ENCODE measurements around the gene CHP1. TPM values are rescaled to one million over a fixed set of nuclear protein-coding genes. Genes with fewer than 3 reads are reported as not detected.
"Not testable (repeated sequence)": the region's sequence is repeated elsewhere in the genome, so short reads cannot be mapped to it uniquely, and the experiment has no call there.

The CHP1 gene
- total RNA-seq, 6 experiments from 2014 or later = 137 to 270 (median 205) TPM

- ATAC-seq = no peak
- intact Hi-C loops (cut with DNase I) = no loop called here
- peaks cover 0 to 33% (median 6%) of the 10 kb centered on the region in 4 donors for H3K4me1 ChIP-seq
Measured at GRCh38 chr15:41235929-41236328, 4.9 kb downstream of the CHP1 start.

GRCh38 chr15:41238100-41238499 lies 7.0 kb downstream of the CHP1 start:
- ATAC-seq (peak in 1 of 4 donors; percentile 38), DNase-seq (no peak)
- no peak for TF ChIP-seq POLR2A (IDR thresholded peaks at IDR 0.05)
- TF ChIP-seq CTCF (IDR thresholded peaks at IDR 0.05) = no peak
- no peaks in the 10 kb centered on the region for H3K9me3 ChIP-seq
- H3K36me3 ChIP-seq = no peaks in the 10 kb centered on the region
- H3K27ac ChIP-seq = no peak overlapping the region
- H3K4me3 ChIP-seq = no peak overlapping the region
- no peaks in the 10 kb centered on the region for H3K27me3 ChIP-seq
- intact Hi-C loops (cut with DNase I) = no loop called here
- peaks cover 0 to 37% (median 13%) of the 10 kb centered on the region in 4 donors for H3K4me1 ChIP-seq
- WGBS (ENCODE audit: insufficient coverage, low coverage, low lambda C conversion rate, missing lambda C conversion rate) = 54% methylated on average over 5 of the region's 5 CpGs

More at GRCh38 chr15:41235929-41236328, 4.9 kb downstream of the CHP1 start:
- Histone ChIP-seq H3K36me3 (no peaks in the 10 kb centered on the region), H3K27me3 (no peaks in the 10 kb centered on the region), H3K27ac (no peak overlapping the region), H3K4me3 (no peak overlapping the region), H3K9me3 (no peaks in the 10 kb centered on the region)
- TF ChIP-seq POLR2A (IDR thresholded peaks at IDR 0.05) = no peak
- TF ChIP-seq CTCF (IDR thresholded peaks at IDR 0.05) = no peak
- no peak for DNase-seq

GRCh38 chr15:41241221-41241964 lies 10.3 kb downstream of the CHP1 start:
- ATAC-seq = peak; percentile 78 to 92 (median 84)
- H3K27ac ChIP-seq = peak overlapping the region in 2 of 3 donors; percentile 40 to 76
- peaks cover 0 to 26% (median 11%) of the 10 kb centered on the region in 4 donors for H3K4me1 ChIP-seq
- WGBS (ENCODE audit: insufficient coverage, low coverage, low lambda C conversion rate, missing lambda C conversion rate) = 43% methylated on average over 5 of the region's 6 CpGs
- H3K27me3 ChIP-seq = no peaks in the 10 kb centered on the region
- DNase-seq = peak in 1 of 3 donors; percentile 60
- peaks cover 0 to 28% (median 6%) of the 10 kb centered on the region in 4 donors for H3K36me3 ChIP-seq
- intact Hi-C loops (cut with DNase I) = no loop called here
- TF ChIP-seq CTCF (IDR thresholded peaks at IDR 0.05) (no peak), POLR2A (IDR thresholded peaks at IDR 0.05) (no peak)
- H3K9me3 ChIP-seq = no peaks in the 10 kb centered on the region
- no peak overlapping the region for H3K4me3 ChIP-seq

GRCh38 chr15:41250745-41251144 lies 19.7 kb downstream of the CHP1 start:
- H3K36me3 ChIP-seq = peaks cover 0 to 31% (median 6%) of the 10 kb centered on the region in 4 donors
- H3K4me1 ChIP-seq = peaks cover 0 to 23% (median 11%) of the 10 kb centered on the region in 4 donors
- ATAC-seq; intact Hi-C loops (cut with DNase I); H3K27ac ChIP-seq; H3K4me3 ChIP-seq; H3K9me3 ChIP-seq; DNase-seq; H3K27me3 ChIP-seq: not testable (repeated sequence)
- 96% methylated on average over 8 of the region's 8 CpGs for WGBS (ENCODE audit: insufficient coverage, low coverage, low lambda C conversion rate, missing lambda C conversion rate)

GRCh38 chr15:41251411-41251810 lies 20.3 kb downstream of the CHP1 start:
- no peak overlapping the region for H3K27ac ChIP-seq

More at GRCh38 chr15:41251411-41251810, 20.3 kb downstream of the CHP1 start:
- Histone ChIP-seq H3K36me3 (peaks cover 0 to 25% (median 6%) of the 10 kb centered on the region in 4 donors), H3K4me3 (no peak overlapping the region), H3K9me3 (no peaks in the 10 kb centered on the region), H3K4me1 (peaks cover 0 to 28% (median 14%) of the 10 kb centered on the region in 4 donors), H3K27me3 (no peaks in the 10 kb centered on the region)
- 100% methylated on average over 4 of the region's 5 CpGs for WGBS (ENCODE audit: insufficient coverage, low coverage, low lambda C conversion rate, missing lambda C conversion rate)
- TF ChIP-seq POLR2A (IDR thresholded peaks at IDR 0.05) = no peak
- no peak for TF ChIP-seq CTCF (IDR thresholded peaks at IDR 0.05)
- peak in 1 of 3 donors; percentile 38 for DNase-seq
- no peak for ATAC-seq
- intact Hi-C loops (cut with DNase I) = no loop called here
